Thoracic aorta endothelial cell (primary cell): ENCODE data around the gene VWC2. TPM values are rescaled to one million over a fixed set of nuclear protein-coding genes. Genes with fewer than 3 reads are reported as not detected.

Experiments used
- total RNA-seq: library from RNA; depleted of rRNA; stranded (reverse); fragments of >200 nt; gene quantifications from 2 replicates; pipeline ENCODE4 v1.2.3, GENCODE V29; 2012

Gene VWC2
- total RNA-seq = not detected in 2 replicates

GRCh38 chr7:49773218-49773935, at the start of gene VWC2:
Gene VWC2 (plus strand): TSS chr7:49773638. CDS start chr7:49775436, 1,798 bp downstream.

